Urinary bladder (tissue), 4 donors: ENCODE measurements around the gene RAB36. TPM values are rescaled to one million over a fixed set of nuclear protein-coding genes. Genes with fewer than 3 reads are reported as not detected.

Experiments used
- DNase-seq: peaks from one replicate; pipeline ENCODE4 v3.0.0-alpha.2; 2015; ENCODE audit errors: extremely low spot score
- H3K27ac ChIP-seq: one replicate; pipeline ENCODE4 v1.5.1; 2013; ENCODE audit warnings: low read depth, mild to moderate bottlenecking, moderate library complexity
- H3K36me3 ChIP-seq: one replicate; pipeline ENCODE4 v1.6.1; 2013; ENCODE audit warnings: mild to moderate bottlenecking, moderate library complexity; ENCODE audit not compliant: insufficient read depth
- H3K4me1 ChIP-seq: one replicate; pipeline ENCODE4 v1.6.1; 2013; ENCODE audit warnings: mild to moderate bottlenecking, moderate library complexity; ENCODE audit not compliant: insufficient read depth
- H3K4me3 ChIP-seq: one replicate; pipeline ENCODE4 v1.5.1; 2013; ENCODE audit warnings: low read depth, low read length
- WGBS: extraction: QIAGEN DNeasy Blood & Tissue Kit; methylation state at CpG from one replicate; pipeline ENCODE4 v1.1.7; 2013; 5-methylcytosine and 5-hydroxymethylcytosine counted together
- polyA plus RNA-seq: library from polyadenylated mRNA; stranded (reverse); fragments of 200-250 nt; gene quantifications from one replicate; pipeline ENCODE4 v1.2.3, GENCODE V29; 2013
- total RNA-seq: library from RNA; depleted of rRNA; stranded (reverse); fragments of >200 nt; gene quantifications from one replicate; pipeline ENCODE4 v1.2.3, GENCODE V29; 2014
- donor health status: healthy with polysubstance abuse.
- donor health status: healthy.

RAB36 gene
- total and polyA plus RNA-seq, 2 donors: 2.0 to 3.7 TPM

DNA sequence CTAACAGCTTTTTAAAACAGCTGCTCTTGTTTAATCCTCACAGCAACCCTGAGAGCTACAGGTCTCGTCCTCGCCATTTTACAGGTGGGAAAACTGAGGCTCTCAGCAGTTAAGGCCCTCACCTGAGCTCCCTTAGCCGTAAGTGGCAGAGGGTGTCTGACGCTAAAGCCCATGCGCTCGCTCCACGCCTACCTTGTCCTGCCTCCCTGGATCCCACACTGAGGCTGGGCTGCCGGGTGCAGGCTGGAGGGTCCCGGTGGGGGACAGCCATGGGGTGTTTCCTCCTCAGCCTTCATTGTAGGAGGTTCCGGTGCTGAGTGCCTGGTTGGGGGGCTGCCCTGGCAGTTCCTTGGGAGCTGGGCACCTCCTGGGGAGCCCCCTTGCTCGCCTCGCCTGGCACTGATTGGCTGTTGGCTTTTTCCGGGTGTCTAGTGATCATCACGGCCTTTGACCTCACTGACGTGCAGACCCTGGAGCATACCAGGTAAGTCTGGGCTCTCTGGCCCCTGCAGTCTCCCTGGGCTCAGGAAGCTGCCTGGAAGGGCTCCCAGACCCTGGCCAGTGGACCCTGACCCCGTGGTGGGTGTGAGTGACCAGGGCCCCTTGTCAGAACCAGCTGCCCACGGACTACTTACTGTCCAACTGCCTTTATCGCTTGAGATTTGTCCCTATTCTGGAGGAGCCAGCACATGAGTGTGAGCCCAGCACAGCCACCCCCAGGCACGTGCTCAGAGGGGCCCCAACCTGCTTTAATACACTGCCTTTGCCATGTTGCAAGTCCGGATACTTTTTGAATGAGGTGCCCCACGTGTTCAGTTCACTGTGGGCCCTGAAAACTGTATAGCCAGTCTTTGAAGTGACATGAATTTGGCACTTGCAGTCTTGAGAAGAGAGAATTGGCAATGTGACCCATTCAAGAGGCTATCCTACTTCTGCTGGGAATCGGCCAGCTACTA lies 12.6 kb downstream of the RAB36 start:
- no peaks in the 10 kb centered on the region for H3K36me3 ChIP-seq
- H3K4me3 ChIP-seq: no peak overlapping the region
- H3K27ac ChIP-seq: no peak overlapping the region
- no peak for DNase-seq
- WGBS: 89% methylated on average over 22 of the region's 22 CpGs
- no peaks in the 10 kb centered on the region for H3K4me1 ChIP-seq

DNA sequence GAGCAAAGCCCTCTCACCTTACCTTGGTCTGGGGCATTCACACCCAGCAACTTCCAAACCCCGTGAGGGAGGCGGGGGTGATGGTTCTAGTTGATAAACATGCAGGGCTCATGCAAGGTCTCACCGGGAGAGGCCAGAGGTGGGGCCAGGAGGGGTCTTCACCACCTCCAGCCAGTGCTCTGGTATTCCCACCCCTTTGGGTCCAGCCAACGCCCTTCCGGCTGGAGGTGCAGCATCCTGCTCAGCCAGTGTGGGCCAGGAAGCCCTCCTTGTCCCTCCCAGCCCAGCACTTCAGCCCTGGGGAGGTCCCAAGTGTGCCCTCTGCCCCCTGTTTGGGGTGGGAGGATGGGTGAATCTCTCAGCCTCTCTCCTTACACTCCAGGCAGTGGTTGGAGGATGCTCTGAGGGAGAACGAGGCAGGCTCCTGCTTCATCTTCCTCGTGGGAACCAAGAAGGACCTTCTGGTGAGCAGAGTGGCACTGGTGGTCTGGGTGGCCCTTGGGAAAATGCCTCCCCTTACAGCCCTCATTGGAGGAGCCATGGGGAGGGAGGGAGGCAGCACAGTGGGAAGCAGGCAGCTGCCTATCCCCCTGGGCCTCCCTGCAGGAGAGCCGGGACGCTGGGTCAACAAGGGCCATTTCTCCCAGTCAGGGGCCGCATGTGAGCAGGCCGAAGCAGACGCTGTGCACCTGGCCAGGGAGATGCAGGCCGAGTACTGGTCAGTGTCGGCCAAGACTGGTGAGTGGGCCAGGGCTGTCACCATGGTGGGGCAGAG lies 13.4 kb downstream of the RAB36 start:
- H3K27ac ChIP-seq: no peak overlapping the region
- H3K4me1 ChIP-seq: no peaks in the 10 kb centered on the region
- no peak for DNase-seq
- WGBS: 88% methylated on average over 14 of the region's 14 CpGs
- H3K4me3 ChIP-seq: no peak overlapping the region
- no peaks in the 10 kb centered on the region for H3K36me3 ChIP-seq

DNA sequence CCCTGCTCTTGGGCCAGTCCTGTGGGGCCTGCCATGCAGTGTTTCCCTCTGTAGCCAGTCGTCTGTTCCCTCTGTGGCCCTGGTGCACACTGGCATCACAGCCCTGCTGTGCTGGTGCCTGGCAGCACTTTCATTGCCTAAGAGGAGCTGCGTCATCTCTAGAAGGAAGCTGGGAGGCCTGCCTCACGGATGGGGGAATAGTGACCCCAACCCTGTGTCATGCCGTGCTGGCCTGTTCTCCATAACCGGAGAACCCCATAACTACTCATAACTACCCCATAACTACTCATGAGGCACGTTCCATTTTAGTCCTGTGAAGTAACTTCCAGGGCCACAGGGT lies 14.0 kb downstream of the RAB36 start:
- H3K27ac ChIP-seq: no peak overlapping the region
- 91% methylated on average over 6 of the region's 6 CpGs for WGBS
- H3K4me1 ChIP-seq: no peaks in the 10 kb centered on the region
- no peaks in the 10 kb centered on the region for H3K36me3 ChIP-seq
- DNase-seq: no peak
- H3K4me3 ChIP-seq: no peak overlapping the region

DNA sequence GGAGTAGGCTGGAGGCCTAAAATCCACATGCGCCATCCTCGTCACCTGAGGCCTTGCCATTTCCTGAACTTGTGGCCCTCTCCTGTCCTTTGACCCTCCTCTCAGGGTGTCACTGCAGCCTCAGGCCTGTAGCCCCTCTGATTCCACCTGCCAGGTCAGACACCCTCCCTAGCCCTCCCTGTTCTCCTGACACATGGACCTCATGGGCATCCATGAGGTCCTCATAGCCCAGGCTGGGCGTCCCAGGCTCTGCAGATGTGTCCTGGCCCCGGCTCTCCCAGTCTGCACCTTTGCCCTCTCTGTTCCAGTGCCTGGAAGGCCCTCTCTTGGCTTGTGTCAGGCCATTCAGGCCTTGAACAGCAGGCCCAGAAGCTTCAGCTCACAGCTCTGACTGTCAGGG lies 15.8 kb downstream of the RAB36 start:
- 96% methylated on average over 4 of the region's 4 CpGs for WGBS
- no peaks in the 10 kb centered on the region for H3K4me1 ChIP-seq
- H3K4me3 ChIP-seq: no peak overlapping the region
- no peak for DNase-seq
- no peaks in the 10 kb centered on the region for H3K36me3 ChIP-seq
- H3K27ac ChIP-seq: no peak overlapping the region

DNA sequence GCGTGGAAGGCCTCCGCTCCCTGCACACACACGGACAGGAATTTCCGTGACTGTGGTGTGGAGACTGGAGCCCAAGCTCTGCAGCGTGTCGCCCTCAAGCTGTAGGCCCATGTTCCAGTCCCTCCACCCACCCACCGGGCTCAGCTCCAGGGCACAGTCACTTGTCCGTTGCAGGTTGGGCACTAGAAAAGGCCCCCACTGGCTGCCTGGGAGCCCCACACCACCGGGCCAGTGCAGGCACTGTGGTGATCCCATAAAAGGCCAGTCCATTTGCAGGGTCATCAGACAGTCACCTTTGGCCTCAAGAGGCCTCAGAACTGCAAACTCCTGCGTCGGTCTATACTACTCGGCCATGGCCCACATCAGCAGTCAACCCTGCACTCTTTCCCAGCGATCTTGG lies 16.3 kb downstream of the RAB36 start:
- Histone ChIP-seq H3K36me3 (no peaks in the 10 kb centered on the region), H3K27ac (no peak overlapping the region), H3K4me1 (no peaks in the 10 kb centered on the region), H3K4me3 (no peak overlapping the region)
- WGBS: 88% methylated on average over 13 of the region's 13 CpGs
- no peak for DNase-seq

DNA sequence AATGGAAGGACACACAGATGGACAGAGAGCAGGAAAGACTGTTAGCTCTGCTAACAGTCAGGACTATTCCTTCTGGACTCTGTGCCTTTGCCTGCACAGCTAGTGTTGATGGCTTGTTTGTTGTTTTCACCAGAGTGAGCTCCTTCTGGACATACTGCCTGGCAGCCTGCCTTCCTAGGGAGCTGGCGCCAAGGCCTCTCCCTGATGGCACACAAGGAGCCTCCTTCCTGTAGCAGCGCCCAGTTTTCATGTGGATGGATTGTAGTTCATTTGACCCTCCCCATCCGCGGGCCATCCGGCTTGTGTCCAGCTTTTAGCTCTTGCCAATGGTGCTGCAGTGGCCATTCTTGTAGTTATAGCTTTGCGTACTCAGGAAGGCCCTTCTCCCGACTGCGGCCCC lies 18.4 kb downstream of the RAB36 start:
- WGBS: 51% methylated on average over 8 of the region's 8 CpGs
- no peak for DNase-seq
- H3K4me3 ChIP-seq: no peak overlapping the region
- H3K27ac ChIP-seq: no peak overlapping the region
- H3K4me1 ChIP-seq: no peaks in the 10 kb centered on the region
- no peaks in the 10 kb centered on the region for H3K36me3 ChIP-seq

DNA sequence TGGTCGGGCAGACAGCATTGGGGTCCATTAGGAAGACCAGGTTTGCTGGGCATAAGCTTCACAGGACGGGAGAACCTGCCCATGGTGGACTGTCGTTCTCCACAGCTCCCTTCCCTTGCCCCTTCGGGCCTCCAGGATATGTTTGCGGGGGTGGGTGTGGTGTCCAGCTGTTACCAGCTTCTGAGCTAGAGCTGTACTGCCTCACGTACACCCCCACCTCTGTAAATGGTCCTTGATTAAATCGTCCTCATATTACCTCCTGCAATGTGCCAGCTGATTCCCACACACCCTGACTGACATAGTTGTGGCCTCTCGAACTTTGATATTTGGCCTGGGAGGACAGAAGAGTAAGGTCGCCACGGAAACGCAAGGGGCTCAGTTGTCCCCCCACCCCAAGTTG lies 18.8 kb downstream of the RAB36 start:
- Histone ChIP-seq H3K36me3 (no peaks in the 10 kb centered on the region), H3K4me3 (no peak overlapping the region), H3K4me1 (no peaks in the 10 kb centered on the region), H3K27ac (no peak overlapping the region)
- 62% methylated on average over 11 of the region's 11 CpGs for WGBS
- no peak for DNase-seq

DNA sequence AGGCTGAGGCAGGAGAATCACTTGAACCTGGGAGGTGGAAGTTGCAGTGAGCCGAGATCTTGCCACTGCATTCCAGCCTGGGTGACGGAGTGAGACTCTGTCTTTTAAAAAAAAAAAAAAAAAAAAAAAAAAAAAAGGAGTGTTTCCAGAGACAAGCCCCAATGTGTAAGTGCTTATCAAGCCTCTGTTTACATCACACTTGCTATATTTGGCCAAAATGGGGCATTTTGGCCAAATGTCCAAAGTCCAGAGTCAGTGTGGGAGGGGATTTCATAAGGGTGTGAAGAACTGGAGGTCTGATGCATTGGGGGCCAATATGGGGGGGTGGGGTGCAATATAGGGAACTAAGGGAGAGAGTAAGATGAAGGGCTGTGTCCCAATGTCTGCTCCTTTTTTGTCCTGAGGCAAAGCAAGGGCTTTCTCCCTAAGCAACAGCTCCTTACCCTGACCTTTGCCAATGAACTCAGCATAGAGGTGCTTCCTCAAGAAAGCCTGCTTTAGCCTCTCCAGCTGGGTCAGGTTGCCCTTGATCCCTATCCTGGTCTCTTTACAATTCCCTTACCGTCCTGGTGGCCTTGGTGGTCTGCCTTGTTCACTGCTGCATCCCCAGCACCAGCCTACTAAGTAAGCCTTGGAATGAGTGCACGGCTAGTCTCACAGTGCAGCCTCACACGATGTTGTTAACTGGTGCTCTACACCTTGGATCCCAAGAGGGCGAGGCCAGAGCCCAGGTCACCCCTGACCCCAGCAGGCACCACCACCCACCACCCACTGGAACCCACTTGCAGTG lies 21.0 kb downstream of the RAB36 start:
- WGBS: 76% methylated on average over 6 of the region's 6 CpGs
- H3K27ac ChIP-seq: no peak overlapping the region
- DNase-seq: no peak
- H3K36me3 ChIP-seq: no peaks in the 10 kb centered on the region
- no peaks in the 10 kb centered on the region for H3K4me1 ChIP-seq
- no peak overlapping the region for H3K4me3 ChIP-seq

DNA sequence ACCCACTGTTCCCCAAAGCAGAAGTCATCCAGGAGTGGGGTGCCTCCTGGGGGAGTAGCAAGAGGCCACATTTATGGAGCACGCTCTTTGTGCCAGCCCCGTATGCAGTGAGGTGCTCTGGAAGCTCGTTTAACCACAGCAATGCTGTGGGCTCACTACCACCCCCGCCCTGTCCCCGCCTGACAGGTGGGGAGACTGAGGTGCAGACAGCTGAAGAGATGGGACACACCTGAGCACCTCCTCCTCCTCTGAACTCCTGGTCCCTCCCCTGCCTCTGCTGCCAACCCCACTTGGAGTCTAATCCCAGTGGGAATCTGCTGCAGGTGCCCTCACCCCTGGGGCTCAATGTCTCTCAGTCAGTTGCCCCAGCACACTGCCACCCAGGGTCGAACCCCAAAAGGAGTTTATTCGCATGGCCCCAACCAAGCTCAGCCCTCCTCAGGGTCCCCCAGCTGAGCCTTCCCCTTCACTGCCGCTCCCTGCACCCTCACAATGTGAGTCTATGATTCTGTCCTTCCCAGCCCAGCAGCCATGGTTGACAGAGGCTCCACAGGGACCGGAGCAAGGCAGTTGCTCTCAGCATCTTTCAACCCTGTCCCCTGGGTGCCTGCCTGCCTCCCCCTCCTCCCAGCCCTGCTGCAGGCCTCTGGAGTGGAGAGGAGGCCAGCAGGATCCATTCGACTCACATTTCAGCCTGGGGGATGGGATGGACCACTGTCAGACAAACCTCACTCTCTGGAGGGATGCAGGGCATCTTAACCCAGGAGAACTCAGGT lies 21.8 kb downstream of the RAB36 start:
- no peaks in the 10 kb centered on the region for H3K36me3 ChIP-seq
- DNase-seq: no peak
- WGBS: 78% methylated on average over 10 of the region's 10 CpGs
- no peak overlapping the region for H3K4me3 ChIP-seq
- H3K4me1 ChIP-seq: no peaks in the 10 kb centered on the region
- no peak overlapping the region for H3K27ac ChIP-seq

DNA sequence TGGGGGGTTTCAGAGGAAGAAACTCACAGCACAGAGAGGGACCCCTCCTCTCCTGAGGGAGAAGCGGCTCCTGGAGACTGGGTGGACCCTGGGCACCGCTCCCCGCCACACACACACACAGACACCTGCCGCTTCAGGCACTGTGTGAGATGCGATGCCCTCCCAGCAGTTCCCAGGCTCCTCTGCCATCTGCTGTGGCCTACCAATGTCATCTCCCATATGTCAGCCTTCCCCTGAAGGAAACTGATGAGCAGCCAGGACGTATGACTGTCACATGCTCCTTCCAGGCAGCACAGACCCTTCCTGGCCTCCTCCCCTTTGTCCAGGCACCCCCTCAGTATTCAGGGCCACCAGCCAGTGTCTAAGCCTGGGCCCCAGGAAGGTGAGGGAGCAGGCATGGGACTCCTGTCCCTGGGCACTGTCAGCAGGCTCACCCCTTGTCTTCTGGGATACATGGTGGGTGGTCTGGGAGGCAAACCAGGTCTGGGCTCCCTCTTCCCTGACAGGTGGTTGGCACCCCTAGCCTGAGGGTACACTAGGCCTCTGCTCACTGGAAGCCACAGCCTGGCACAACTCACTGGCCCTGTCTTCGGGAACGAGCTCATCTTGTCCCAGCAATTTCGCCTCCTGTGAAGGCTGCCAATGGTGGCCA lies 23.2 kb downstream of the RAB36 start:
- DNase-seq: no peak
- Histone ChIP-seq H3K27ac (no peak overlapping the region), H3K4me1 (no peaks in the 10 kb centered on the region), H3K4me3 (no peak overlapping the region), H3K36me3 (no peaks in the 10 kb centered on the region)
- 94% methylated on average over 9 of the region's 9 CpGs for WGBS

DNA sequence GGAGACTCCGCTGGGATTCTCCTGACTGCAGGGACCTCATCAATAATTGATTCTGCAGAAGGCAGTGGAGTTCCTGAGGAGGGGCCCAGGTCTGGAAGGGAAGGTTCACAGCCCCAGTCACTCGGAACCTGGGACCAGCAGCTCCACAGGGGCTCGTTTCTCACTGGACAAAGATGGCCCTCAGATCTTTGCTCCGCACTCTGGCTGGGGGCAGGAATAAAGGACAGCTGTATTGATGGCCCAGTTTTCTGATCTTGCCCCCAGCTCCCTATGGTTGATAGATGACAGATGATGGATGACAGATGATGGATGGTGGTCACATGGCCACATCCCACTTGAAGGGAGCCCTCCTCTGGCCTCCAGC lies 23.7 kb downstream of the RAB36 start:
- Histone ChIP-seq H3K27ac (no peak overlapping the region), H3K4me1 (no peaks in the 10 kb centered on the region), H3K36me3 (no peaks in the 10 kb centered on the region), H3K4me3 (no peak overlapping the region)
- 94% methylated on average over 4 of the region's 4 CpGs for WGBS
- no peak for DNase-seq

DNA sequence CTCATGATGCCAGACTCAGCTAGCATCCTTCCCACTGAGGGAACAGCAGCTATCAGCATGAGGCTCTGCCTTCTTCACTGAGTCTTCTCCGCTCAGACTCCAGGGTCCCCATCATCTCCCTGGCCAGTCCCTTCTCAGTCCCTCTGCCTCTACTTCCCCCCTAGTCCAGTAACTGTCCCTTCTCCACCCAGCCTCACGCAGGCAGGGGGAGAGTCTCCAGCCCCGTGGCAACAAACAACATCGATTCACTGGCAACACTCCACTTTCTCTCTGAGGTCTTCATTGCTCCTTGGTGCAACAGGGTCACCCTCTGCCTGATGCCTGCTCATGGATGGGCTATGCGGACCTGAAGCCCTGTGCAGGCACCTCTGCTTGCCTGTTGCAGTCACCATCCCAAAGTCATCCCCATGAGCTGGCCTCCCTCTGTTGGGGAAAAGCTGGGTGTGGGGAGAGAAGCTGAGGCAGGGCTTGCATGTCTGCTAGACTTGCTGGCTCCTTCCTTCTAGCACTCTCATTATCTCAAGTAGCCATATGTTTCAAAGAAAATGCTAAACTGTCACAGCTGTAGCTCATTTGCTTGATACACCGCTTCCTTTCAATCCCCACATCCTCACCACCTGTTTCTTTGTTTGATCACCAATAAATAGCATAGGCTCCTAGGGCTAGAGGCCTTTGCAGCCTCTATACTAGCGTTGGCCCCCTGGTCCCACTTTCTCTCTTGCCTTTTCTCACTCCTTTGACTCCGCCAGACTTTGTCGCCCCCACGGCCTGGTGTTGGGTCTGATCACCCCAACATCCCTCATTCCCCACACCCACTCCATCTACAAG lies 30.8 kb downstream of the RAB36 start:
- no peaks in the 10 kb centered on the region for H3K36me3 ChIP-seq
- no peak overlapping the region for H3K27ac ChIP-seq
- WGBS: 95% methylated on average over 10 of the region's 10 CpGs
- H3K4me1 ChIP-seq: no peaks in the 10 kb centered on the region
- H3K4me3 ChIP-seq: no peak overlapping the region
- no peak for DNase-seq
